ENCODE data around the gene OR52B6. TPM values are rescaled to one million over a fixed set of nuclear protein-coding genes. Genes with fewer than 3 reads are reported as not detected.

OR52B6 gene
- total RNA-seq, 1 experiment from 2014 or later = not detected

Other genes starting within 250 kb of the OR52B6 start
- gene OR51B5, start 237.4 kb upstream of the OR52B6 start, total RNA-seq (2014; rRNA removed; shearing (Covaris generic)) = not detected in 2 replicates
- not detected in 2 replicates for gene OR51B6, start 229.4 kb upstream of the OR52B6 start, total RNA-seq (2014; rRNA removed; shearing (Covaris generic))
- gene OR51M1, start 197.1 kb upstream of the OR52B6 start, total RNA-seq (2014; rRNA removed; shearing (Covaris generic)) = not detected in 2 replicates
- gene OR51Q1, start 158.8 kb upstream of the OR52B6 start, total RNA-seq (2014; rRNA removed; shearing (Covaris generic)) = not detected in 2 replicates
- gene OR51I1, start 139.4 kb upstream of the OR52B6 start, total RNA-seq (2014; rRNA removed; shearing (Covaris generic)) = not detected in 2 replicates
- not detected in 2 replicates for gene OR51I2, start 131.6 kb upstream of the OR52B6 start, total RNA-seq (2014; rRNA removed; shearing (Covaris generic))
- gene OR52D1, start 92.2 kb upstream of the OR52B6 start, total RNA-seq (2014; rRNA removed; shearing (Covaris generic)) = not detected in 2 replicates
- gene UBQLN3, start 70.9 kb upstream of the OR52B6 start, total RNA-seq (2014; rRNA removed; shearing (Covaris generic)) = not detected in 2 replicates
- gene UBQLNL, start 64.2 kb upstream of the OR52B6 start, total RNA-seq (2014; rRNA removed; shearing (Covaris generic)) = not detected in 2 replicates
- not detected in 2 replicates for gene OR52H1, start 32.3 kb upstream of the OR52B6 start, total RNA-seq (2014; rRNA removed; shearing (Covaris generic))
- gene TRIM6, start 15.8 kb downstream of the OR52B6 start, total RNA-seq (2014; rRNA removed; shearing (Covaris generic)) = 0.47 and 2.7 TPM in 2 replicates
- 2.8 and 4.7 TPM in 2 replicates for gene TRIM34, start 44.1 kb downstream of the OR52B6 start, total RNA-seq (2014; rRNA removed; shearing (Covaris generic))
- gene TRIM5, start 104.2 kb downstream of the OR52B6 start, total RNA-seq (2014; rRNA removed; shearing (Covaris generic)) = 11.0 and 16.6 TPM in 2 replicates
- 0.33 TPM in 1 of 2 replicates, not detected in the other for gene TRIM22, start 108.9 kb downstream of the OR52B6 start, total RNA-seq (2014; rRNA removed; shearing (Covaris generic))
- gene OR56B1, start 155.6 kb downstream of the OR52B6 start, total RNA-seq (2014; rRNA removed; shearing (Covaris generic)) = not detected in 2 replicates
- gene OR52N4, start 173.4 kb downstream of the OR52B6 start, total RNA-seq (2014; rRNA removed; shearing (Covaris generic)) = not detected in 2 replicates
- gene OR52N5, start 202.5 kb downstream of the OR52B6 start, total RNA-seq (2014; rRNA removed; shearing (Covaris generic)) = not detected in 2 replicates
- gene OR52N1, start 210.4 kb downstream of the OR52B6 start, total RNA-seq (2014; rRNA removed; shearing (Covaris generic)) = not detected in 2 replicates
- gene OR52N2, start 228.0 kb downstream of the OR52B6 start, total RNA-seq (2014; rRNA removed; shearing (Covaris generic)) = not detected in 2 replicates

Data from HT-29 (cell line).